NOMO-1 (cell line): ENCODE measurements around the gene F7.
"Not testable (repeated sequence)": the region's sequence is repeated elsewhere in the genome, so short reads cannot be mapped to it uniquely, and the experiment has no call there.

Experiments
- DNase-seq, 2 experiments: peaks; one replicate each; lab custom pipeline; 2025; ENCODE audit not compliant: unreplicated experiment in 2 of 2; lab: John Stamatoyannopoulos, UW

The F7 gene

DNA sequence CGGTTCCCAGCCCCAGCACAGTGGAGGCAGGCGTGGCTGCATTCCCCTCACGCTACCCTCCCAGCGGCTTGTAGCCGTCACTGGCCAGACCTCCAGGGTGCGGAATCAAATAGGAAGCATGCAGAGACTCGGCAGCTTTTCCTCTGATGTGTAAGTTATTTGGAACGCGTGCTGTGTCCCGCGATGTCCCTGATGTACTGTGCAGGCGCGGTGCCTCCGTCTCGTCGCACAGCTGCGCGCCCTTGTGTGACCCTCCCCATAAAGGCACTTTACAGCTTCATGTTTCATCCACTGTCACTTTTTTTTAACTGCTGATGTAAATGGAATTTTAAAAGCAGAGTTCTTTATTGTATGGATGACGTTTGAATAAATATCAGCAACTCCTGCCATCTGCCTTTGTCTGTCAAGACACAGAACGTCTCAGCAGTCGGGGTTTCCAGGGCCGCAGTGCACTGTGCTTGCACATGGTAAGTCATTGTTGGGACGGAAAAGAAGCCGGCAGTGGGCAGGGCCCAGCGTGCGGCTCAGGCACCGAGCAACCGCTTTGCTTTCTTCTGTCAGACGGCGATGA, 7.3 kb upstream of the F7 start:
- no peak for DNase-seq

DNA sequence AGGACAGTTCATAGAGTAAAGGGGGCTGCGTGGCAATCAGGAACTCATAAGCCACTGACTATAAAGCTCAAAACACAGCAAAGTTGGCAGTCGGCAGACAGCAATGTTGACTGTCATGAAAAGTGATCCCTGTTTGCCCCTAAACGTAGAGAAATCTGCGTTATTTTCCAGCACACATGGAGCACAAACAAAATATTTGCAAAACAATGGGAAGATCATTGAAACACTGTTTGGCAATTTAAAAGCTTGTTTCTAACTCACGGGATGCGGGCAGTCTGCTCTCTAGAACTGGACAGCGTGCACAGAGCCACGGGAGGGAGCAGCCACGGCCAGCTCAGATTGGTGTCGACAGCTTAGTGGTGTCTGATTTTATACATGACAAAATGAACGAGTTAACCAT, 6.4 kb upstream of the F7 start:
- no peak for DNase-seq

DNA sequence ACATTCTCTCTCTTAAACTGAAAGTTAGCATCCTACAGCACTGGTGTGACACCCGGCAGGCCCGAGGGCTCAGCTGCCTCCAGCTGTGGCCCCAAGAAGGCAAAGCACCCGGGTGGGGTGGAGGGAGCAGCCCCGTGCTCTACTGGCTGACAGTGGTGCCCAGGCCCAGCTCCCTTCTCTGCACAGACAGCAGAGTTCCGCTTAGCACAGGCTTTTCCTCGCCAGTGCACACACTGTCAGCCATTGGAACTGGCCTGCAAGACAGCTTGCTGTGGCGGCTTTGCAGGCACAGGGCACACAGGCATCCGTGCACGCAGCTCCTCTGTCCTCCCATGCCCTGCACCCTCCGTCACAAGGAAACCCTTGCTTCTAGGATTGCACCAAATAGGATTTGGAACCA, 3.3 kb upstream of the F7 start:
- not testable (repeated sequence) for DNase-seq

DNA sequence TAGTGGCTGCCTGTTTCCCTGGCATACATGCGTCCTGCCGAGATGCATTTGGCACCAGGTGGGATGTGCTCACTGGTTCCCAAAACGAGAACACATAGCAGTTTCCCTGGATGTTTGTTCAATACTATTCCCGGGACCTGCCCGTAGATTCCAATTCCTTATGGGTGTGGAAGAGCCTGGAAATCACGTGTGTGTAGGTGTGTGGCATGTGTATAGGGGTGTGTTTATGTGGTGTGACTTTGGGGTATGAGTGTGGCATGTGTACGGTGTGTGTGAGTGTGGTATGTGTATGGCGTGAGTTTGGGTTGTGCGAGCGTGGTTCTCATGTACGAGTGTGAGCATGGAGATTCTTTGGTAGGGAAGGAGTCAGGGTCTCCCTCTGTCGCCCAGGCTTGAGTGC, 2.9 kb upstream of the F7 start:
- DNase-seq: no peak

DNA sequence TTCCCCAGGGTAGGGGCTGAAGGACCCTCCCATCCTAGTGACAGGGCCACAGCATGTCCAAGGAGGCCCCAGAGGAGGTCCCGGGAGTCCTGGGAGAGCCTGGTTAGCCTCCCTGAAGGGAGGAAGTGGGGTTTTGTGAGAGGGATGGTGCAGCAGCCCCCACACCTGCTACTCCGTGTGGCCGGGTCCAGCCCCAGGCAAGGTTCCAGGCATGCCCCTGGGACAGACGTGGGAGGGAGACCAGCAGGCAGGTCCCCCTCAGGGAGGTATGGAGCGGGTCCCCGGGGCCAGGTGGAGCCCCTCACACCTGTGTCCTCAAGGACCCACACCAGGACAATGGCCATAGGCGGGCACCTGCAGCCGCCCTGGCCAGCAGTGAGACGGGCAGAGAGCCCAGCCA, 1.9 kb upstream of the F7 start:
- no peak for DNase-seq

DNA sequence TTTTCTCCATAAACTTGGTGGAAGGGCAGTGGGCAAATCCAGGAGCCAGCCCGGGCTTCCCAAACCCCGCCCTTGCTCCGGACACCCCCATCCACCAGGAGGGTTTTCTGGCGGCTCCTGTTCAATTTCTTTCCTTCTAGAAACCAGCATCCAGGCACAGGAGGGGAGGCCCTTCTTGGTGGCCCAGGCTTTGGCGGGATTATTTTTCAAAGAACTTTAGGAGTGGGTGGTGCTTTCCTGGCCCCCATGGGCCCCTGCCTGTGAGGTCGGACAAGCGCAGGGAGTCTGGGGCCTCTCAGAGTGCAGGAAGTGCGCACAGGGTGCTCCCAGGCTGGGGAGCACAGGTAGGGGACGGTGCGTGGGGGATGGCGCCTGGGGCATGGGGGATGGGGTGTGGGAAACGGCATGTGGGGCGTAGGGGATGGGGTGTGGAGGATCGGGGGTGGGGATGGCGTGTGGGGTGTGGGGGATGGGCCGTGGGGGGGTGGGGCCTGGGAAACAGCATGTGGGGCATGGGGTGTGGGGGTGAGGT, 396 bp downstream of the F7 start:
- DNase-seq: no peak

DNA sequence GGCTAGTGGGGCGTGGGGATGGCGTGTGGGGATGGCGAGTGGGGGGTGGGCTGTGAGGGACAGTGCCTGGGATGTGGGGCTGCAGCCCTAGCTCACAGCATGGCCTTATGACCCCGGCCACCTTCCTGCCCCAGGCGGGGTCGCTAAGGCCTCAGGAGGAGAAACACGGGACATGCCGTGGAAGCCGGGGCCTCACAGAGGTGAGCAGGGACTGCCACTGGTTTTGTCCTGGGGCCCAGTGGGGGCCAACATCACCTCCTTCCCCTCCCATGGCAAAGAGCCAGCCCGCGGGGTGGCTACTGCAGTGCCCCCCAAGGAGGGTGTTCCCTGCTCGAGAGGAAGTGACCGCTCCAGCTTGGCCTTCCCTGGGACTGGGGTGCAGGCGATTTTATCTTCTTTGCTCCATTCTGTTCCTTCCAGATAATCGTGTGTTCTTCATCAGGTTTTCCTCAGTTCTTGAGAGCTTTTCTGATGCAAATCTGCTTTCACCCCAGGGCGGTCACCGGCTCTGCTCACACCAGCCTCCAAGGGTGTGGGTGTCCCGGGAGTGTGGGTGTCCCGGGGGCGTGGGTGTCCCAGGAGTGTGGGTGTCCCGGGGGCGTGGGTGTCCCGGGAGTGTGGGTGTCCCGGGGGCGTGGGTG, 1.2 kb downstream of the F7 start:
- DNase-seq: no peak

DNA sequence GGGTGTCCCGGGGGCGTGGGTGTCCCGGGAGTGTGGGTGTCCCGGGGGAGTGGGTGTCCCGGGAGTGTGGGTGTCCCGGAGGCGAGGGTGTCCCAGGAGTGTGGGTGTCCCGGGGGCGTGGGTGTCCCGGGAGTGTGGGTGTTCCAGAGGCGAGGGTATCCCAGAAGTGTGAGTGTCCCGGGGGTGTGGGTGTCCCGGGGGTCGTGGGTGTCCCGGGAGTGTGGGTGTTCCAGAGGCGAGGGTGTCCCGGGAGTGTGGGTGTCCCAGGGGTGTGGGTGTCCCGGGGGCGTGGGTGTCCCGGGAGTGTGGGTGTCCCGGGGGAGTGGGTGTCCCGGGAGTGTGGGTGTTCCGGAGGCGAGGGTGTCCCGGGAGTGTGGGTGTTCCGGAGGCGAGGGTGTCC, 2.9 kb downstream of the F7 start:
- not testable (repeated sequence) for DNase-seq

DNA sequence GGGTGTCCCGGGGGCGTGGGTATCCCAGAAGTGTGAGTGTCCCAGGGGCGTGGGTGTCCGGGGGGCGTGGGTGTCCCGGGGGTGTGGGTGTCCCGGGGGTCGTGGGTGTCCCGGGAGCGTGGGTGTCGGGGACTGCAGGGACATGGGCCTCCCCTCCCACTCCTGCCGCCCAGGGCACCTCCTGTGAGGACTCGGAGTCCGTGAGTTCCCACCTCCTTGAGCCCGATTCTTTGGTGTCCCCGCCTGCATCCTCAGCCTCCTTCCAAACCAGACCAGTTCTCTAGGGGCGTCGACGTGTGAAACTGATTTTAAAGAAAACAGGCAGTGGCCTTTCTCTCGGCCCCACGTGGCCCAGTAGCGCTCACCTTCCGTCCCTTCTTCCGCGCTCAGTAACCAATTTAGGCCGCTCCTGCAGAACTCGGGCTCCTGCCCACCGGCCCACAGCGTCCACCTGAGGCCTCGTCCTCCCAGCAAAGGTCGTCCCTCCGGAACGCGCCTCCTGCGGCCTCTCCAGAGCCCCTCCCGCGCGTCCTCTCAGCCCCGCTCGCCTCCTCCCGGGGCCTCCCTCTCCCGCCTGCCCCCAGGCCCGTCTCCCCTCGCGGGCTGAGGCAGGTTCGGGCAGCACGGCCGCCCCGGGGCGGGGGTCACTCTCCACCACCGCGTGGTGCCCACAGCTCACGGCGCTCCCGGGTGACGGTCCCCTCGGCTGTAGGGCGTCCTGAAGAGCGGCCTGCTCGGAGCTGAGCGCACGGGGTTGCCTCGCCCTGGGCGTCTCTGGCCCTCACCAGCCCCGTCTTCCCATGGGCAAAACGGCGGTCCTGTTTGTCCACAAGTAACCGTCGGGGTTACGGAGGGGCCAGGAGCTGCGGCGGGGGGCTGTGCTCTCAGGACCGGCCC, 3.8 kb downstream of the F7 start:
- DNase-seq: no peak

DNA sequence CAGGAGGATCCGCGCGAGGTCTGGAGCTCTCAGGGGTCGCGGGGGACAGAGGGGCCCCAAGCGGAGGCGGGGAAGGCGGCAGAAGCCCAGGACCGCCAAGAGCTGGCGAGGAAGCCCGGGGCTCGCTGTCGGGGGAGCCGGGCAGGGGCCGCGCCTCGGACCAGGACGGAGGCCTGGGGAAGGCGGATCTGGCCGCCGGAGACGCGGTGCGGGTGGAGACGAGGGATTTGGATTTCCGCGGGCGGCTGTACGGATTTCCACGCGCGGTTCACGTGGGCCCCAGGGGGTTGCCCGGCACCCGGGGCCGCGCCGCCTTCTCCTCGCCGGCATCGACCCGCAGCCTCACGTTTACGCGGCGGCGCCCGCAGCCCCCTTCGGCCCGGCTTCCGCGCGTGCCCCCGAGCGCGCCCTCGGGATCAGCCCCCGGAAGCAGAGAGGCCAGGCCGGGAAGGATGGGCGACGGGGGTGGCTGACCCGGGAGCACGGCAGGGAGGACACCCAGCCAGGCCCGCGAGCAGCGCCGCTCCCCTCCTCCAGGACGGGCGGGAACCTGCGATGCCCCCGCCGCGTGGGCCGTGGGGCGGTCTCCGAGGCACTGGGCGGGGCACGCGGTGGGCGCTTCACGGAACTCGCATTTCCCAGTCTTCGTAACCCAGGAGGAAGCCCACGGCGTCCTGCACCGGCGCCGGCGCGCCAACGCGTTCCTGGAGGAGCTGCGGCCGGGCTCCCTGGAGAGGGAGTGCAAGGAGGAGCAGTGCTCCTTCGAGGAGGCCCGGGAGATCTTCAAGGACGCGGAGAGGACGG, 4.7 kb downstream of the F7 start:
- DNase-seq: no peak

DNA sequence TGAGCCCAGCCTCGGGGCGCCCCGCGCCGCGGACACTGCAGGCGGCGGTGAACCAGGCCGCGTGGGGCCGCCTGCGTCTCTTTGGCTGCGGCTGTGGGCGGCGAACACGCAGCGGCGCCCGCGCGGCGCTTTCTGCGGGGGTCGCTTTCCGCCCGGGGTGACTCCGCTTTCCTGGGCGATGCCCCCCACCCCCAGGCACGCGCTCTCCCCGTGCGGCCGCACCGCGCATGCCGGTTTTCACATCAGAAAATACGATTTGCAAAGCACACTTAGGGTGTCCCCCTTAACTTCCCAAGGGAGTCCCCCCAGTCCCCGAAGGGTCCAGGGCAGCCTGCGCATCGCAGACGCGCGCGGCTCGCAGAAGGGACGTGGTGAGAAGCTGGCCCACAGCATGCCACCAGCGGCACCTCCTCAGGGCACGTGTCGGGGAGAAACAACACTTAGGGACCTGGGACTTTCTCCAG, 5.3 kb downstream of the F7 start:
- no peak for DNase-seq

DNA sequence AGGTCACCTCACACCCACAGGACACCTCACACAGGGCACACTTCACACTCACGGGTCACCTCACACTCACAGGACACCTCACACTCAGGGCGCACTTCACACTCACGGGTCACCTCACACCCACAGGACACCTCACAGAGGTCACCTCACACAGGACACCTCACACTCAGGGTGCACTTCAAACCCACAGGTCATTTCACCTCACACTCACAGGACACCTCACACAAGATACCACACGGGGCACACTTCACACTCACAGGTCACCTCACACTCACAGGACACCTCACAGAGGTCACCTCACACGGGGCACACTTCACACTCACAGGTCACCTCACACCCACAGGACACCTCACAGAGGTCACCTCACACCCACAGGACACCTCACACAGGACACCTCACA, 6.2 kb downstream of the F7 start:
- DNase-seq: not testable (repeated sequence)

DNA sequence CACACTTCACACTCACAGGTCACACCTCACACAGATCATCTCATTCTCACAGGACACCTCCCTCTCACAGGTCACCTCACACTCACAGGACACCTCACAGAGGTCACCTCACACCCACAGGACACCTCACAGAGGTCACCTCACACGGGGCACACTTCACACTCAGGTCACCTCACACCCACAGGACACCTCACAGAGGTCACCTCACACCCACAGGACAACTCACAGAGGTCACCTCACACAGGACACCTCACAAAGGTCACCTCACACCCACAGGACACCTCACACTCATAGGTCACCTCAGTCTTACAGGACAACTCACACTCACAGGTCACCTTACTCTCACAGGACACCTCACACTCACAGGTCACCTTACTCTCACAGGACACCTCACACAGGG, 6.9 kb downstream of the F7 start:
- not testable (repeated sequence) for DNase-seq

DNA sequence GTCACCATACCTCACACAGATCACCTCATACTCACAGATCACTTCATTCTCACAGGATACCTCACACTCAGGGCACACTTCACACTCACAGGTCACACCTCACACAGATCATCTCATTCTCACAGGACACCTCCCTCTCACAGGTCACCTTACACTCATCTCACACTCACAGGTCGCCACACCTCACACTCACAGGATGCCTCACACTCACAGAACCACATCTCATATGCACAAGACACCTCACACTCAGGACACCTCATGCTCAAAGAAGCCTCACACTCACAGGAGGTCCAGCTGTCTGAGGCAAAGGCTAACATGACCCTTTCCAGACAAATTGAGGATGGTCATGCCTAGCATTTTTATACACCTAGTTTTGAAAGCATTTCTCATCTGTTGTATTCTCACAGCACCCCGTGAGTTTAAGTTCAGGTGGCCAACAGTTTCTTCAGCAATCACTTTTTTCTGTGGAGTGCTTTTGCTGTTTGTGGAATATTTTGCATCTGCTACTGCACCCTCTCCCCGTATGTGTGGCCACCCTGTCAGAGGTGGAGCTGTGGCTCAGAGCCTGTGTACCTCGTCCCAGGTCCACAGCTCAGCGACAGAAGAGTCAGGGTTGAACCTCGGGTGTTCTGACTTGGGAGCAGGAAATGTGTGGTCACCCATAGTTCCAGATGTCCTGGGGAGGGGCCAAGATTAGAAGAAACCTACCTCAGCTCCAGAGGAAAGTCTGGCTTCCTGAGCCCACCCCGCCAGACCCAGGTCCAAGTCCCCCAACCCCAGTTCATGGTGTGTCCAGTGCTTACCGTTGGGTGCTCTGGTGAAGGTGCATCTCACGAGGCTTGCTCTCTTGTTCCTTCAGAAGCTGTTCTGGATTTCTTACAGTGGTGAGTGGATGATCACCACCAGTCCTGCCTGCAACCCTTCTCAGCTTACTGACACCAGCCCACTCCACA, 7.6 kb downstream of the F7 start:
- DNase-seq: no peak

DNA sequence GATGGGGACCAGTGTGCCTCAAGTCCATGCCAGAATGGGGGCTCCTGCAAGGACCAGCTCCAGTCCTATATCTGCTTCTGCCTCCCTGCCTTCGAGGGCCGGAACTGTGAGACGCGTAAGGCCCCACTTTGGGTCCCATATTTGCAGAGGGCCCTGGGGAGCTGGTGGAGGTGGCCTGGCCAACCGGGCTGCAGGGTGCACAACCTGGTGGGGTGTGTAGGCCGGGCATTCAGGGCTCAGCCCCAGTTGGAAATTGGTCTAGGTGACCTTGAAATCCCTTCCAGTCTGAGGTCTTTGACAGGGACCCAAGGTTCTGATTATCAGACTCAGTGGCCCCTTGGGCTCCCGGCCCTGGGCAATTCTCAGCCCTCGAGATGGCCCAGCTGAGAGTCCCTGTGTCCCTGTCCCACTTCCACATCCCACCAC, 8.3 kb downstream of the F7 start:
- DNase-seq: no peak

DNA sequence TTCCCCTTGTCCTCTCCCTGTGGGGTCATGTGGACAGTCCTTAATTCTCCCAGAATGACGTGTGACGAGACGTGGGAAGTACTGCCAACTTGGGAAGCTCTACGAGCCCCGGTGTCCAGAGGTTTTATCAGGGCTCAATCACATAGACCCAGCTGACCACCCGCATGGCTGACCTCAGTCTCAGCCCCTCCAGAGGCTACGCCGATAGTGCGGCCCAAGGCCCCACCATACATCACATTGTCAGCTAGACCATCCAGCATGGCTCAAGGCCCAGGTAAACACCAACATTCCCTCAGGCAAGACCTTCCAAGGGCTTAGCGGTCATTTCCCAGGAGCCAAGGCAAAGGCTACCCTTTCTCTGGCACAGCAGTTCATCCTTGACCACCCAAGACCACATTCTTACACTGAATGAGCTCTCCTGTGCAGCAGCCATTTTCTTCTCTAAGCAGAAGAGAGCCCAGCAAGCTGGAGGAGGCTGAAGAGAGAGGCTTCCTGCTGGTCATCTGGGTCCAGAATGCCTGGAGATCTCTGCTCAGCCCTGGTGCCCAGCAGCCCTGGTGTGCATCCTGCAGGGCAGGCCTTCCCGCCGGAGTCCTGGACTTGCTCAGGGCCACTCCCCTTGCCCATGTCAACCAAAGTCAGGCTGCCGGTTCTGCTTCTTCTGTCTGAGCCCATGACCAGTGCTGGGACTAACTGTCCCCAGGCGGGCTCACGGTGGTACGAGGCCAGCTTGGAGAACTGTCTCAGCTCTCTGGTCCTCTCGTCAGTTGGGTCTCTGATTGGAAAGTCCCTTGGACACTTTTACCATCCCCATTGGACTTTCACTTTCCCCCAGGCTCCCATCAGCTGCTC, 9.1 kb downstream of the F7 start:
- no peak for DNase-seq

DNA sequence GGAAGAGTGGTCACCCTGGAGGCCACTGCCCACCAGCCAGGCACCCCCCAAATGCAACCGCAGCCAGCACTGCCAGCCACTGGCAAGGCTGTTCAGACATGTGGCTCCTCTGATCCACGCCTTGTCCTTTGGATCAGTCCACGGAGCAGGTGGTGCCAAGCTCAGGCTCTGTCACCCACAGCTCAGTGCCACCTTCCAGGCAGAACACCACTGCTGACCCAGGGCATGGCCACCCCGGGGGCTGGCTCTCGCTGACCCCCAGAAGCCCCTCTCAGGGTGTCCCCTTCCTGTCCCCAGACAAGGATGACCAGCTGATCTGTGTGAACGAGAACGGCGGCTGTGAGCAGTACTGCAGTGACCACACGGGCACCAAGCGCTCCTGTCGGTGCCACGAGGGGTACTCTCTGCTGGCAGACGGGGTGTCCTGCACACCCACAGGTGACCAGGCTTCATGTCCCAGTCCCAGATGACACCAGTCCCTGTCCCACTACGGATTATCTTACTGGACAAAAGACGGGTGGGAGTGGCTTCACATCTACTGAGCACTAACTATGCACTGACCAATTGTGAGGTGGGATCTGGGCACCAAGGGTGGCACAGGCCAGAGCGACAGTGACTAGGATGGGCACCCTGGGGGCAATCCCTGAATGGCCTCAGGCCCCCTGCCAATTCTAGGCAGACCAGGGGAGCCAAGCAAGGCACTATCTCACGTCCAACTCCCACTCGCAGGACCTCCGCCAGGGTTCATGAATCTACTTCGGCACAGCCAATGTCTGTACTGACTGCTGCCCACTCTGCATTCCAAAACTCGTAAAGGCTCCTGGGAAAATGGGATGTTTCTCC, 10.0 kb downstream of the F7 start:
- no peak for DNase-seq
